ENCODE data around the gene INTS1.

Gene INTS1

DNA sequence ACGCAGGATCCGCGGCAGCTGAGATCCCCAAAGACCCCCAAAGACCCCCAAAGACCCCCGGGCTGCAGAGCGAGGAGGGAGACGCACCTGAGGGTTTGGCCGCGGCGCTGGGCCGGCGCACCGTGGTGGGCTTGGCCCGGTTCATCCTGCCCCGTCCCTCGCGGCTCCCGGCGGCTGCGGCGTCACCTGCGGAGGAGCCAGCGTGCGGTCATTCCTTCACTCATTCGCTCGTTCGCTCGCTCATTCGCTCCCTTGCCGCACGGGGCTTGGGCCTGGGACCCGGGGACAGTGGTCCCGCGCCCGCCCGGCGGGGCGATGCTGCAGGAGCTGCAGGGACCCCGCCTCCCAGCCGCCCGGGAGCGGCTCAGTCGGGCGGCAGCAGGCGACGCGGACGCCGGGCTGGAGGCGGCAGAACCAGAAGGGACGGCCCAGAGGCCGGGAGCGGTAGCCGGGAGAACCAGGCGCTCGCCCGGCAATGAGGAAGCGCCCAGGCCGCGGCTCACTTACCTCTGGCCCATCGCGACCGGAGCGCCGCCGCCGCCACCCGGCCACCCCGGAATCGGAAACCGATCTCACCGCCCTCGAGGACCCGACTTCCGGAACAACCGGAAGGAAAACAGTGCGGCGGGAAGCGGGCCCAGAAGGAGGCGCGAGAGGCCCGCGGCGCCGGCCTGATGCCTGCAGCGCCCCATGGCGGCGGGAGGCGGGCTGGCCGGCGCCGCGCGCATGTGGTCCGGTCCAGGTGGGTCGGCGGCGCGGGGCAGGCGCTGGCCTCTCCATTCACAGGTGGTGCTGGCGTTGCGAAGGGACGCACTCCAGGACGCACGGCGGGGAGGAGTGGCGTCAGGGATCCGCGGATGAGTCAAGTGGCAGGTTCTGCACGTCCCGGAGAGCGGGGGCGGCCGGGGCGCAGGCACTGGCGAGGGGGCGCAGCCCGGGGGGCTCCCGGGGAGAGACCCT is at the start of gene INTS1:
Gene INTS1 (minus strand): TSS at position 574 of the 960 bp plus-strand sequence. CDS start 429 bp downstream, at position 145.
- peak; percentile 92 for DNase-seq

- DNase-seq, result no peak
Observed at GRCh38 chr7:1553512-1554210, 49.5 kb upstream of the INTS1 start.

DNA sequence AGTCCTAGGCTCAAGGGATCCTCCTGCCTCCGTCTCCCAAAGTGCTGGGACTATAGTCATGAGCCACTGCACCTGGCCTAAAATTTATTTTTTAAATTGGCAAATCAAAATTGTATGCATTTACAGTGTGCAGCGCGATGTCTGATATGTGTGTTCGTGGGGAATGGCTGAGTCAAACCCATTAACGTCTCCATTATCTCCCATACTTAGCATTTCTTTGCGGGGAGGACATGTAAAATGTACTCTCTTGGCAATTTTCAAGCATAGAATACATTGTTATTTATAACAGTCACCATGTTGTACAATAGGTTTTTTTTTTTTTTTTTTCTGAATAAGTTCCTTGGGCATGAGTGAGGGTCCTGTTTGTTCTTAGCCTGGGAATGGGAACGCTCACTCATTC is 48.0 kb upstream of the INTS1 start:
- DNase-seq, result no peak

- no peak for DNase-seq
Observed at GRCh38 chr7:1550846-1551155, 46.6 kb upstream of the INTS1 start.

DNA sequence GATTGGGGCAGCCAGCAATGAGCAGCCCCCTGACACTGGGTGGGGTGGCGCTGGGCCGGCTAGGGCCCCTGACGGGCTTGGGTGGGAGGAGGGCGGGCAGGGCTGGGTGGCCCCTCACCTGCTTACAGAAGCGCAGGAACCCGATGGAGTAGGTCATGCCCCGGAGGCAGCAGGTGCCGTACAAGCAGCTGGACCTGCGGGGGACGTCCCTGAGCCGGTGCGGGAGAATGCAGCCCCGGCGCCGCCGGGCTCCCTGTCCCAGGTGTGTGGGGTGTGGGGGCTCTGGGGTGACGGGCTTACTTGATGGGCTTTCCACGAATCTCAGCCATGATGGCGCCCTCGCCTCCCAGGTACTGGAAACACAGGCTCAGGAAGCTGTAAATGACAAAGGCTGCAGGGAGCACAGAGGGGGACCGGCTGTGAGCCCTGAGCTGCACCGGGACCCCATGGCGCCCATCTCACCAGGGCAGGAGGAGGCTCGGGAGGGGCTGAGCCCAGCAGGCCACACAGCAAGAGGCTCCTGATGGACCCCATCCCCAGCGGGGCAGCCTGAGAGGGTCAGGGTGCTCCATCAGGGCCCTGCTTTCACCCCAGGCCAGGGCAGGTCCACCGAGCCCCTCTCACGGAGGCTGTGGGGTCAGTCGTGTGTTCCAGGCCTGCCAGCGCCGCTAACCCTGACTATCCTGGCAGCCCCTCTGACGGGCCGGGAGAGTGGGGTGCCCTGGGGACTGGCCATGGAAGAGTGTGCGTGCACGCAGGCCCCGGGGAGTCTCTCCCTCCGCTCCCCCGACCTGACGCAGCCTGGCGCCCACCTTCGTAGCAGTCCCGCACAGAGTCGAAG is 46.0 kb upstream of the INTS1 start:
- no peak for DNase-seq

DNA sequence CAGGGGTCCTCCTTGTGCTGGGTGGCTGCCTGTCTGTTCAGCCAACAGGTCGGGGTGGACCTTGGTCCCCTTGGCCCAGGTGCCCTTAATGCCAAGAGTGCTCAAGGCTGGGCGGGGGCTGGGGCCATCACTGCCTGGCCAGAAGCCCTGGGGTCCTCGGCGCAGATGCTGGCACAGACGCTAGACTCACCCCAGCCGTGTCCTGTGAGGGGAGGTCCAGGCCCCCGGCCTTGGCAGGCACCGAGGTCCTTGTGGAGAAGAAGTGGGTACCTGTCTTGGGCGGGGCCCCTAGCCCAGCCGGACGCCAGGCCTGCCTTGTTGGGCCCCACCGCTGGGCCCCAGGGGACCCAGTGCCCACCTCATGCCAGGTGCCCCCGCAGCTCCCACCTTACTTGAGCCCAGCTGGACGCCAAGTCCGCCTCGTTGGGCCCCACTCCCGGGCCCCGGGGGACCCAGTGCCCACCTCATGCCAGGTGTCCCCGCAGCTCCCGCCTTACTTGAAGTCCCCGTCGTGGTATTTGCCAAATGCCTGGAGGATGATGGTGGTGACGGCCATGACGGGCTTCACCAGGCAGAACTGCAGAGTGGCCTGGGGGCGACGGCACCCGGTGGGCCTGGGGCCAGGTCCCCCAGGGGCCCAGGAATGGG is 45.3 kb upstream of the INTS1 start:
- no peak for DNase-seq

DNA sequence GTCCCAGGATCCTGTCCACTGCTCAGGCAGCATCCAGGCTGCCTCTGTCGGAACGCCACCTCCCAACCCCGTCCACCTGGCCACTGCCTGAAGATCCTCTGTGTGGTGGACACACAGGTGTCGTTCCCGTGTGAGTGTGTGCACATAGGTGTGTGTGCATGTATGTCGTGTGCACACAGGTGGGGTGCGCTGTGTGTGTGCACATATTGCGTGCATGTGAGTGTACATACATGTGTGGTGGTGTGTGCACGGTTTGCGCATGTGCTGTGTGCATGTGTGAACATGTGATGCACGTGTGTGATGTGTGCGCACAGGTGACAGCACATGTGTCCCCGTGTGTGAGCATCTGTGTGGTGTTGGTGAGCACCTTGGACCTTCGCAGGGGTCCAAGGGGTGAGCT is 44.8 kb upstream of the INTS1 start:
- no peak for DNase-seq

DNA sequence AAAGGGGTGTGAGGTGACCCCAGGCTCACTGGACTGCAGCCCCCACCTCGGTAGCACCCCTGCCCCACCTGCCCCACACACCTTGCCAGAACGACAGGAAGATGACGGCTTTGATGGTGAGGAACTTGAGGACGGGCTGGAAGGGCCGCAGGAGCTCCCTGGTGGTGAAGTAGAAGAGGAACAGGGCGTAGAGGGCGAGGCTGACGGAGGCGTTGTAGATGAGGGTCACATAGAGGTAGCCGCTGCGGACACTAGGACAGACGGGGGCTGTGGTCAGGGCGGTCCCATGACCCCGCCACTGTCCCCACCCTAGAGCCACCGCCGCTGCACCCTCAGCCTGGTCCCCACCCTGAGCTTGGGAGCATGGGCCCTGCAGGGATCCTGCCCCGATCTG is 44.2 kb upstream of the INTS1 start:
- no peak for DNase-seq

DNA sequence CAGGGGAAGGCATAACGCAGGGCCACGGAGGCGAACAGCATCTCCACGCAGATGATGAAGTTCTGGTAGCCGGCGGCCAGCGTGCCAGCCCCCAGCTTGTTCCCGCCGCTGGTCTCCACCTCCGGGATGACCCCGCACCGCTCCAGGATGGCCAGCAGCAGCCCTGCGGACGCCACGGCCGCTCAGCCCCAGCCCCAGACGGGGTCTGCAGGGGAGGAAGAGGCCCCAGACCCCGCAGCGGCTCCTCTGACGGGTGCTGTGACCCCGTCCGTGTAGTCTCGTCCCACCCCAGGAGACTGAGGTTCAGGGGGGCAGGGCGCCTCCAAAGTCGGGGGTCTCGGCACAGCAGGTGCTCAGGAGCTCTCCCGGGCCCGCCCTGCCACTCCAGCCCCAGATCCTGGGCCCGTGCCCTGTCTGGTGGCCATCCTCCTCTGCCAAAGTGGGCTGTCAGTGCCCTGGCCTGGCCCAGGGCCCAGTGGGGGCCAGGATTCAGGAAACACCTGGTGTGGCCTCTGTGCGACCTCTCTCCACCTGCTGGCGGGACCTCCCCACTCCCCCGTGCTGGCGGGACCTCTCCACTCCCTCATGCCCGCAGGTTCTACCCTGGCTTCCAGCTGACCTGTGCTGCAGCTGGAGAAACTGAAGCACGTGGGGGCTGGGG is 43.7 kb upstream of the INTS1 start:
- DNase-seq, result no peak

DNA sequence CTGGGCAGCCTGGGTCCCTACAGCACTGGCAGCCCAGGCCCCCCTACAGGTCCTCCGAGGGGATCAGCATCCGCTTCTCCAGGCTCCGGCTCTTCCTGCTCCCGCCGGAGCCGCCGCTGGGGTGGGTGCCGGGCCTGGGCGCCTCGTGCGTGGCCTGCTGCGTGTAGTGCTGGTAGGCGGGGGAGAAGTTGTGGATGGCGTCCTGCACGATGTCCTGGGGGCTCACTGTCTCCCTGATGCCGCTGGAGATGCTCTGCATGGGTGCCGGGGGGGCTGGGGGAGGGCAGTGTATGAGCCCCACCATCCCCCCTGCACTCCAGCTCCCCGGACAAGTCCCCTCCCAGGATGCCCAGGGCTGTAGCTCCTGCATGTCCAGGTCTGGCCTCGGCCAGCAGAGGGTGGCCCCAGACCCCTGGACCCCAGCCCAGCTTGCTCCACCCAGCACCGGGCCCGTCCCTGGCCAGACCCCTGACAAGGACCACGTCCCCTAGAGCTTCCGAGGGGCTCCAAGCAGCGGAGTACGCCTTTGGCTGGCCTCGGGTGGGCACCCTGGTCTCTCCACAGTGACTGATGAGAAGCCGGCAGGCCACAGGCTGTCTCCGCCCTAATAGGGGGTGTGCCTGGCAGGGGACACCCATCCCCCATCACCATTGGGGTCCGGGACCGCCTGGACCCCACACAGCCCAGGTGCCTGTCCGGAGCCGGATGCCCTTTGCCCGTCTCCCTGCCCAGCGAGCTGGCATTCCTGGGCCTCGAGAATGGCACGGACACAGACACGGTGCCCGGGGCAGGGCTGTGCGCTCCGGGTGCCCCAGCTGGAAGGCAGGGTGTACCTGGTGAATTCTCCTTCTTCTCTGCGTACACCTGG is 43.0 kb upstream of the INTS1 start:
- no peak for DNase-seq

- DNase-seq, result no peak
Observed at GRCh38 chr7:1546274-1546908, 42.2 kb upstream of the INTS1 start.

- DNase-seq, result no peak
Observed at GRCh38 chr7:1545417-1546246, 41.4 kb upstream of the INTS1 start.

DNA sequence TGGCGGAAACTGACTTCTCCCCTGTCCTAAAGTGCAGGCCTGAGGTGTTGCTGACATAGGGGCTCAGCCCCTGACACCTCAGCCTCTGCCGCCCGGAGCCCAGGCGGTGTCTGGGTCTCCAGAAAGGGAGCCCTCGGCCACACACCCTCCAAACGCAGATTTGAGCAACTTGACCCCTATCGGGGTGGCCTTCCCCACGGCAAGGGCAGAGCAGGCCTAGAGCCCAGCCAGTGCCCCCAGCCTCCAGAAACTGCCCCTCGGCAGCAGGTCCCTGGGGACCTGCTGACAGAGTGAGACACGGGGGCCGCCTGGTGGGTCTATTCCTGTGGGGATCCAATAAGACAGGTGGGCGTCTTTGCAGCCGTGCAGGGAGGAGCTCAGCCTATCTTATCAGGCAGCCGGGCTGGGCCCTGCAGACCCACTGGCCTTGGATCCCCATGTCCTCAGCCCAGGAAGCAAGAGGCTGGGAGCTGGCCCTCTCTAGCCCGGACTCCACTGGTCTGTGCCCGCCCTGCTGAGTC is 40.8 kb upstream of the INTS1 start:
- no peak for DNase-seq

DNA sequence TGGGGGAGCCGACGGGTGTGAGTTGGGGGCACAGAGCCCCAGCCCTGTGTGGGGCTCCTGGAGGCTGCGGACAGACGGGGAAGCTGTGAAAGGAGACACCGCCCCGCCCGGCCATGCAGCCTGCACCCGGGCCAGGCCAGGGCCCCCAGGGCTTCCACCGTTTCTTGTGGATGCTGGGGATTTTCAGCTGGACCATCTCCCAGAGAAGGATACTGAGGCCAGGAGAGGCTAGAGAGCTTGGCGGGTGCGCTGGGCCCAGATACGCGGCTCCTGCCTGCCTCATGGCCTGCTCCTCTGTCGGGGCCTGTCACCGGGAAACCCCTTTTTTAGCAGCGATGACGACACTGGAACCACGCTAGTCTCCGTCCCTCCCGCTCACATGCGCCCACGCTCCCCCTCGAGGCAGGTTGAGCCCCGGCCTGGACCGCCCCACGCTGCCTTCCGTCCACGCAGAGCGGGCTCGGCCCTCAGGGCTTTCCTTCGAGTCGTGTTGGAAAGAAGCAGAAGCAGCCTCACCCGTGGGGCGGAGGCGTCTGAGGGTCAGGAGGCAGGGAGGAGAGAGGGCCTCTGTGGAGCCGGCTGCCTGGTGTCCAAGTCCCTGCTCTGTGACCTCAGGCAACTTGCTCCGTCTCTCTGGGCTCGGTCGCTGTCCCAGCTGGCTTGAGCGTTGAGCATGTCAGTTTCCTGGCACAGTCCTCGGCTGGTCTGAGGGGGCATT is 40.1 kb upstream of the INTS1 start:
- no peak for DNase-seq

DNA sequence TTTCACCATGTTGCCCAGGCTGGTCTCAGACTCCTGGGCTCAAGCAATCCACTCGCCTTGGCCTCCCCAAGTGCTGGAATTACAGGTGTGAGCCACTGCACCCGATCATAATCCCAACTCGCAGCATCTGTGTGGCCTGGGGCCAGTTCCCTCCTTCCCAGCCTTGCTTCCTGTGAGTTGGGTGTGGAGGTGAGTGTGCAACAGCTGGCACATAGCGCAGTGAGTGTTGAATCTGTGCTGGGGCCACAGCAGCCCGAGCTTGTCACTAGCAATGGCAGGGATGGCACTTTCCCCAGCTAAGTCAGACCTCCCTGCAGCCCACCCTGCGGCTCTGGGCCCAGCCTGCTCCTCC is 39.6 kb upstream of the INTS1 start:
- no peak for DNase-seq

- DNase-seq, result no peak
Observed at GRCh38 chr7:1542841-1543747, 38.9 kb upstream of the INTS1 start.

DNA sequence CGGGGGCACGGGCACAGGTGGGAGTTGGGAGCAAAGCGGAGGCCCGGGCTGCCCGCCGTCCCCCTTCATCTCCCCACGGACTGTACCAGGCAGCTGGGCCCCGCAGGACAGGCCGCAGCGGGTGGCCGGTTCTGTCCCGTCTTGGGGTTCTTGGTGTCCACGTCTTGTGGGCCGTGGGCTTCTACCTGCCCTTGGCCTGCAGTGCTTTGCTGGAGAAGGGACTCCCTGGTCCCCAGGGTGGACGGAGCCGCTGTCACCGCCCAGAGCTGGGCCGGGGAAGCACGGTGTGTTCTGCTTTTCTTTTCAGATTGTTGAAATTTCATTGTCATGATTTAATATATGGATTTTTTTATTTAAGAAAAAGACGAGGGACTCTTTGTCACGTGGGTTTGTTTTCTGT is 38.1 kb upstream of the INTS1 start:
- DNase-seq, result no peak

All from retina (tissue), 1 donor.